IMR-90 (cell line): ENCODE results near the gene EPN3. TPM values are rescaled to one million over a fixed set of nuclear protein-coding genes. Genes with fewer than 3 reads are reported as not detected.
A peak's percentile ranks its signal among the peaks of the same experiment; 100 is the strongest.

Source experiments
- ATAC-seq: fragments of 200-7000 bp; cut with Tn5 transposase; 2 replicates; pipeline ENCODE4 v1.9.1; 2020; ENCODE audit warnings: low read depth, mild to moderate bottlenecking, moderate library complexity
- BruUV-seq: library from RNA; stranded (reverse); fragments of 400-500 nt; replicated peaks from 2 replicates; lab custom pipeline; 2021; lab: Mats Ljungman, UMichigan
- CTCF ChIA-PET: fragments of 300-600 bp; formaldehyde crosslinking; extraction: SDS; loops from one replicate; lab custom pipeline; 2021; ENCODE audit warnings: antibody characterized with exemption; lab: Yijun Ruan, JAX
- POLR2A ChIA-PET: fragments of 300-600 bp; sonication (Branson Sonifier 250); formaldehyde crosslinking; loops from one replicate; lab custom pipeline; 2022; ENCODE audit warnings: antibody characterized with exemption; ENCODE audit not compliant: unreplicated experiment; lab: Charles Lee
- DNase-seq: peaks from one replicate; pipeline ENCODE4 v3.0.0; 2013
- H2AFZ ChIP-seq: replicated peaks from 2 replicates; pipeline ENCODE3; 2013; ENCODE audit warnings: low read length, mild to moderate bottlenecking; ENCODE audit not compliant: poor library complexity
- H2AK5ac ChIP-seq: 2 replicates; pipeline ENCODE4 v1.6.1; 2013; ENCODE audit warnings: low read depth, low read length, inconsistent platforms
- H2AK9ac ChIP-seq: replicated peaks from 2 replicates; pipeline ENCODE3; 2013; ENCODE audit warnings: mild to moderate bottlenecking, low read depth, low read length, moderate library complexity; ENCODE audit not compliant: poor library complexity
- H2BK120ac ChIP-seq: 2 replicates; pipeline ENCODE4 v1.6.1; 2013; ENCODE audit warnings: low read depth, low read length, inconsistent platforms
- H2BK15ac ChIP-seq: 3 replicates; pipeline ENCODE4 v1.6.1; 2013; ENCODE audit warnings: low read depth, low read length, inconsistent platforms
- H2BK20ac ChIP-seq: 2 replicates; pipeline ENCODE4 v1.6.1; 2013; ENCODE audit warnings: low read depth, mild to moderate bottlenecking, inconsistent platforms, low read length, moderate library complexity
- H2BK5ac ChIP-seq: 2 replicates; pipeline ENCODE4 v1.6.1; 2013; ENCODE audit warnings: mild to moderate bottlenecking, low read depth, low read length, inconsistent platforms; ENCODE audit not compliant: poor library complexity, severe bottlenecking
- H3K14ac ChIP-seq: replicated peaks from 2 replicates; pipeline ENCODE4 v1.6.1; 2013; ENCODE audit warnings: low read depth, low read length, inconsistent platforms
- H3K18ac ChIP-seq: 2 replicates; pipeline ENCODE4 v1.6.1; 2013; ENCODE audit warnings: low read depth, low read length, control low read depth
- H3K23ac ChIP-seq: 2 replicates; pipeline ENCODE4 v1.6.1; 2013; ENCODE audit warnings: low read depth, low read length, inconsistent platforms
- H3K27ac ChIP-seq: 2 replicates; pipeline ENCODE4 v1.5.1; 2013; ENCODE audit warnings: mild to moderate bottlenecking, control low read depth, low read length; ENCODE audit not compliant: insufficient read depth
- H3K27me3 ChIP-seq: 2 replicates; pipeline ENCODE4 v1.6.1; 2013; ENCODE audit warnings: low read length; ENCODE audit not compliant: control insufficient read depth, insufficient read depth
- H3K36me3 ChIP-seq: 2 replicates; pipeline ENCODE4 v1.6.1; 2013; ENCODE audit warnings: low read length, mixed read lengths; ENCODE audit not compliant: control insufficient read depth, insufficient read depth
- H3K4ac ChIP-seq: 2 replicates; pipeline ENCODE4 v1.6.1; 2013; ENCODE audit warnings: low read depth, low read length, inconsistent platforms
- H3K4me1 ChIP-seq: 2 replicates; pipeline ENCODE4 v1.6.1; 2013; ENCODE audit warnings: low read length, mixed read lengths; ENCODE audit not compliant: control insufficient read depth, insufficient read depth
- H3K4me2 ChIP-seq: 2 replicates; pipeline ENCODE4 v1.6.1; 2013; ENCODE audit warnings: low read depth, mild to moderate bottlenecking, control low read depth, low read length, moderate library complexity
- H3K4me3 ChIP-seq: 2 replicates; pipeline ENCODE4 v1.5.1; 2013; ENCODE audit warnings: low read depth, mild to moderate bottlenecking, control low read depth, low read length, moderate library complexity; ENCODE audit not compliant: insufficient read depth
- H3K56ac ChIP-seq: 2 replicates; pipeline ENCODE4 v1.6.1; 2013; ENCODE audit warnings: low read length, inconsistent platforms; ENCODE audit not compliant: insufficient read depth; ENCODE audit errors: extremely low read depth
- H3K79me1 ChIP-seq, 2 experiments: 2 replicates each; pipeline ENCODE4 v1.6.1; 2013; ENCODE audit warnings: low read length in 2 of 2, inconsistent platforms in 1 of 2, low read depth in 1 of 2
- H3K9ac ChIP-seq: 2 replicates; pipeline ENCODE4 v1.6.1; 2013; ENCODE audit warnings: low read depth, low read length, control low read depth
- H3K9me1 ChIP-seq: 2 replicates; pipeline ENCODE4 v1.6.1; 2013; ENCODE audit warnings: low read length, inconsistent platforms; ENCODE audit not compliant: insufficient read depth
- H3K9me3 ChIP-seq: 2 replicates; pipeline ENCODE4 v1.6.1; 2013; ENCODE audit warnings: low read length; ENCODE audit not compliant: control insufficient read depth, insufficient read depth
- H4K20me1 ChIP-seq: 2 replicates; pipeline ENCODE4 v1.6.1; 2013; ENCODE audit warnings: low read length, inconsistent platforms; ENCODE audit not compliant: insufficient read depth
- H4K5ac ChIP-seq: 2 replicates; pipeline ENCODE4 v1.6.1; 2013; ENCODE audit warnings: mild to moderate bottlenecking, low read depth, low read length, control low read depth
- H4K8ac ChIP-seq, 2 experiments: 2 replicates each; pipeline ENCODE4 v1.6.1; 2013; ENCODE audit warnings: low read depth in 2 of 2, low read length in 2 of 2, control low read depth in 1 of 2, inconsistent platforms in 1 of 2
- H4K91ac ChIP-seq: 2 replicates; pipeline ENCODE4 v1.6.1; 2013; ENCODE audit warnings: low read depth, low read length, inconsistent platforms; ENCODE audit not compliant: insufficient read depth
- BHLHE40 ChIP-seq: fragments of 150-350 bp; IDR thresholded peaks from 2 replicates; pipeline ENCODE4 v1.6.1; 2016; ENCODE audit warnings: mild to moderate bottlenecking, low read depth, low read length
- CEBPB ChIP-seq: IDR thresholded peaks from 2 replicates; pipeline ENCODE4 v1.6.1; 2012; ENCODE audit warnings: low read depth, low read length, improper control_type of control experiment
- CHD1 ChIP-seq: IDR thresholded peaks from 2 replicates; pipeline ENCODE4 v1.6.1; 2012; ENCODE audit warnings: low read depth, low read length, improper control_type of control experiment
- FOS ChIP-seq: fragments of 150-350 bp; IDR thresholded peaks from 2 replicates; pipeline ENCODE4 v1.6.1; 2016; ENCODE audit warnings: low read depth, low read length
- MAFK ChIP-seq: IDR thresholded peaks from 2 replicates; pipeline ENCODE4 v1.6.1; 2012; ENCODE audit warnings: low read depth, low read length, improper control_type of control experiment
- MAZ ChIP-seq: IDR thresholded peaks from 2 replicates; pipeline ENCODE4 v1.6.1; 2012; ENCODE audit warnings: low read depth, mild to moderate bottlenecking, low read length, improper control_type of control experiment, moderate library complexity, borderline replicate concordance
- MXI1 ChIP-seq: IDR thresholded peaks from 2 replicates; pipeline ENCODE4 v1.6.1; 2012; ENCODE audit warnings: low read depth, mild to moderate bottlenecking, low read length, moderate library complexity, borderline replicate concordance
- NFE2L2 ChIP-seq: fragments of 150-350 bp; IDR thresholded peaks from 2 replicates; pipeline ENCODE4 v1.6.1; 2016; ENCODE audit warnings: low read depth, mild to moderate bottlenecking, low read length
- POLR2A ChIP-seq: IDR thresholded peaks from 2 replicates; pipeline ENCODE4 v1.6.1; 2012; ENCODE audit warnings: mild to moderate bottlenecking, low read depth, low read length
- RAD21 ChIP-seq: IDR thresholded peaks from 2 replicates; pipeline ENCODE4 v1.6.1; 2012; ENCODE audit warnings: low read length, improper control_type of control experiment
- RCOR1 ChIP-seq: IDR thresholded peaks from 2 replicates; pipeline ENCODE4 v1.6.1; 2012; ENCODE audit warnings: mild to moderate bottlenecking, low read length, improper control_type of control experiment; ENCODE audit not compliant: insufficient replicate concordance
- RFX5 ChIP-seq: IDR thresholded peaks from 2 replicates; pipeline ENCODE4 v1.8.0; 2012; ENCODE audit warnings: low read depth, mild to moderate bottlenecking, low read length, moderate library complexity
- SMC3 ChIP-seq: fragments of 150-350 bp; IDR thresholded peaks from 2 replicates; pipeline ENCODE4 v1.6.1; 2016; ENCODE audit warnings: low read depth, mild to moderate bottlenecking, antibody characterized with exemption, low read length, moderate library complexity
- WGBS, 2 experiments: methylation state at CpG; one replicate each; pipeline versions ENCODE4 v1.1.5 to v1.1.7; 2013; ENCODE audit warnings: missing lambda C conversion rate in 2 of 2; ENCODE audit not compliant: insufficient read length in 1 of 2; ENCODE audit errors: extremely low coverage in 2 of 2; 5-methylcytosine and 5-hydroxymethylcytosine counted together
- dilution Hi-C: fragments of 300-500 bp; cut with HindIII; formaldehyde crosslinking; loops from one replicate; pipeline ENCODE4 v1.14.3; 2018; ENCODE audit warnings: low sequenced_read_pairs; ENCODE audit not compliant: unreplicated experiment
- in situ Hi-C: fragments of 300-500 bp; cut with MboI; formaldehyde crosslinking; loops from 3 replicates; pipeline ENCODE4 v1.14.3; 2019; ENCODE audit warnings: low sequenced_read_pairs, inconsistent platforms, mixed read lengths
- intact Hi-C: fragments of 100-400 bp; cut with micrococcal nuclease; formaldehyde crosslinking; loops from 2 replicates; pipeline ENCODE4 v1.10.0; 2022
- polyA plus RNA-seq, 3 experiments: library from polyadenylated mRNA; depleted of rRNA; stranded (reverse); fragments of >200 nt; gene quantifications; 2 replicates each; pipeline ENCODE4 v1.2.3, GENCODE V29; 2012; ENCODE audit warnings: low replicate concordance in 1 of 3
- total RNA-seq: library from RNA; depleted of rRNA; stranded (reverse); fragments of >200 nt; gene quantifications from 2 replicates; pipeline ENCODE4 v1.2.3, GENCODE V29; 2012
- TF ChIP-seq, protein P1 (sequence below): fragments of 150-350 bp; IDR thresholded peaks from 2 replicates; pipeline ENCODE4 v1.6.1; 2016; ENCODE audit warnings: low read depth, mild to moderate bottlenecking, low read length, moderate library complexity, borderline replicate concordance
- TF ChIP-seq, protein P2 (sequence below): fragments of 150-350 bp; IDR thresholded peaks from 2 replicates; pipeline ENCODE4 v1.6.1; 2017; ENCODE audit warnings: mild to moderate bottlenecking, antibody characterized with exemption, low read length, low read depth
- TF ChIP-seq, protein P3 (sequence below): conservative IDR thresholded peaks from 2 replicates; pipeline ENCODE4 v1.5.1; 2012; ENCODE audit warnings: mild to moderate bottlenecking, low read depth, low read length, improper control_type of control experiment

The EPN3 gene
- total and polyA plus RNA-seq, 2 of the 4 experiments (the other 2 are of a cell fraction), result 0.09 TPM; not detected in 1

DNA sequence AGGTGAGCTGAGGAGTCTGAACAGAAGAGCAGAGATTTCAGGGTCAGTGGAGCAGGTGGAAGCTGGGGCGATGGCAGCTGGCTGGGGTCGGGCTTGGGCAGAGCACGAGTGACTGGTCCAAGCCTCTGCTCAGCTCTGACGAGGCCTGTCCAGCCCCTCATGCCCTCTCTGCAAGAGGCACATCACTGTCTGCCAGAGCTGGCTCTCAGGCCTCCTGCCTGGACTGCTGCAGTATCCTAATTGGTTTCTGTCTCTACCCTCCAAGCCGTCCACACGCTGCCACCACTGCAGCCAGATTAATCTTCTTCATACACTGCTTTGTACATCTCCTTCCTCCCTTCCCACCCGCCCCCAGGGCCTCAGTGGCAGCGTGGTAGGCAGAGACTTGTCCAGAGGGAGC lies 53.4 kb downstream of the EPN3 start:
- H2AK5ac ChIP-seq, result no peak overlapping the region
- H4K8ac ChIP-seq, result no peak overlapping the region
- H3K9me3 ChIP-seq, result no peaks in the 10 kb centered on the region
- dilution Hi-C loops, result no loop called here
- no peak overlapping the region for H3K27ac ChIP-seq
- no peak overlapping the region for H2BK15ac ChIP-seq
- no peak overlapping the region for H4K5ac ChIP-seq
- peaks cover 58% of the 10 kb centered on the region for H3K27me3 ChIP-seq
- DNase-seq, result no peak
- no peak overlapping the region for H3K18ac ChIP-seq
- CTCF ChIA-PET, result no interaction called here
- no peak overlapping the region for H3K14ac ChIP-seq
- POLR2A ChIA-PET, result no interaction called here
- H2AK9ac ChIP-seq, result peak overlapping the region; percentile 19
- no peak overlapping the region for H3K4ac ChIP-seq
- no peak overlapping the region for H4K91ac ChIP-seq
- H3K56ac ChIP-seq, result no peak overlapping the region
- H2BK120ac ChIP-seq, result no peak overlapping the region
- BruUV-seq, result no TSS peak
- H3K23ac ChIP-seq, result no peak overlapping the region
- H3K4me3 ChIP-seq, result no peak overlapping the region
- no peak overlapping the region for H3K4me2 ChIP-seq
- no peaks in the 10 kb centered on the region for H3K36me3 ChIP-seq
- H3K79me1 ChIP-seq, result no peaks in the 10 kb centered on the region
- TF ChIP-seq MXI1 (no peak), RAD21 (no peak), POLR2A (no peak), CHD1 (no peak), FOS (no peak), MAZ (no peak), RFX5 (no peak), MAFK (no peak), BHLHE40 (no peak), CEBPB (no peak), NFE2L2 (no peak), SMC3 (no peak), RCOR1 (no peak)
- TF ChIP-seq, protein P1, sequence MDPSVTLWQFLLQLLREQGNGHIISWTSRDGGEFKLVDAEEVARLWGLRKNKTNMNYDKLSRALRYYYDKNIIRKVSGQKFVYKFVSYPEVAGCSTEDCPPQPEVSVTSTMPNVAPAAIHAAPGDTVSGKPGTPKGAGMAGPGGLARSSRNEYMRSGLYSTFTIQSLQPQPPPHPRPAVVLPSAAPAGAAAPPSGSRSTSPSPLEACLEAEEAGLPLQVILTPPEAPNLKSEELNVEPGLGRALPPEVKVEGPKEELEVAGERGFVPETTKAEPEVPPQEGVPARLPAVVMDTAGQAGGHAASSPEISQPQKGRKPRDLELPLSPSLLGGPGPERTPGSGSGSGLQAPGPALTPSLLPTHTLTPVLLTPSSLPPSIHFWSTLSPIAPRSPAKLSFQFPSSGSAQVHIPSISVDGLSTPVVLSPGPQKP, result no peak
- TF ChIP-seq, protein P2, sequence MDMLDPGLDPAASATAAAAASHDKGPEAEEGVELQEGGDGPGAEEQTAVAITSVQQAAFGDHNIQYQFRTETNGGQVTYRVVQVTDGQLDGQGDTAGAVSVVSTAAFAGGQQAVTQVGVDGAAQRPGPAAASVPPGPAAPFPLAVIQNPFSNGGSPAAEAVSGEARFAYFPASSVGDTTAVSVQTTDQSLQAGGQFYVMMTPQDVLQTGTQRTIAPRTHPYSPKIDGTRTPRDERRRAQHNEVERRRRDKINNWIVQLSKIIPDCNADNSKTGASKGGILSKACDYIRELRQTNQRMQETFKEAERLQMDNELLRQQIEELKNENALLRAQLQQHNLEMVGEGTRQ, result no peak
- TF ChIP-seq, protein P3, sequence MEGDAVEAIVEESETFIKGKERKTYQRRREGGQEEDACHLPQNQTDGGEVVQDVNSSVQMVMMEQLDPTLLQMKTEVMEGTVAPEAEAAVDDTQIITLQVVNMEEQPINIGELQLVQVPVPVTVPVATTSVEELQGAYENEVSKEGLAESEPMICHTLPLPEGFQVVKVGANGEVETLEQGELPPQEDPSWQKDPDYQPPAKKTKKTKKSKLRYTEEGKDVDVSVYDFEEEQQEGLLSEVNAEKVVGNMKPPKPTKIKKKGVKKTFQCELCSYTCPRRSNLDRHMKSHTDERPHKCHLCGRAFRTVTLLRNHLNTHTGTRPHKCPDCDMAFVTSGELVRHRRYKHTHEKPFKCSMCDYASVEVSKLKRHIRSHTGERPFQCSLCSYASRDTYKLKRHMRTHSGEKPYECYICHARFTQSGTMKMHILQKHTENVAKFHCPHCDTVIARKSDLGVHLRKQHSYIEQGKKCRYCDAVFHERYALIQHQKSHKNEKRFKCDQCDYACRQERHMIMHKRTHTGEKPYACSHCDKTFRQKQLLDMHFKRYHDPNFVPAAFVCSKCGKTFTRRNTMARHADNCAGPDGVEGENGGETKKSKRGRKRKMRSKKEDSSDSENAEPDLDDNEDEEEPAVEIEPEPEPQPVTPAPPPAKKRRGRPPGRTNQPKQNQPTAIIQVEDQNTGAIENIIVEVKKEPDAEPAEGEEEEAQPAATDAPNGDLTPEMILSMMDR, result no peak
- no peak overlapping the region for H3K9ac ChIP-seq
- no peak overlapping the region for H2BK5ac ChIP-seq
- 0 out of 2 replicates have a peak, but pooled peaks cover 5% of the 10 kb centered on the region for H3K9me1 ChIP-seq
- no peak overlapping the region for H2BK20ac ChIP-seq
- peaks cover 2% of the 10 kb centered on the region; the same call in 1 of the 2 replicates for H3K4me1 ChIP-seq
- H4K20me1 ChIP-seq, result no peaks in the 10 kb centered on the region
- intact Hi-C loops, result no loop called here
- ATAC-seq, result no peak
- in situ Hi-C loops, result no loop called here
- H2AFZ ChIP-seq, result peak overlapping the region; percentile 39
- 47% methylated on average over 2 of the region's 8 CpGs; no CpG with 5 or more reads in 1 of the 2 experiments for WGBS, 2 experiments
